Astrocyte (in vitro differentiated cells and primary cell): ENCODE results near the gene ETV6. TPM values are rescaled to one million over a fixed set of nuclear protein-coding genes. Genes with fewer than 3 reads are reported as not detected.
A peak's percentile ranks its signal among the peaks of the same experiment; 100 is the strongest.

Experiments used
- DNase-seq: peaks from one replicate; pipeline ENCODE4 v3.0.0-alpha.2; 2010; ENCODE audit warnings: low read depth
- FAIRE-seq: peaks from 2 replicates; lab custom pipeline; 2011; peaks lifted over from hg19 to GRCh38; lab: Jason Lieb, UNC
- H2AFZ ChIP-seq: 2 replicates; pipeline ENCODE4 v1.6.0; 2012; ENCODE audit warnings: low read depth, low read length, inconsistent platforms
- H3K27ac ChIP-seq: 2 replicates; pipeline ENCODE4 v1.5.1; 2011; ENCODE audit warnings: low read depth, low read length, inconsistent platforms
- H3K27me3 ChIP-seq: 2 replicates; pipeline ENCODE4 v1.6.0; 2011; ENCODE audit warnings: low read length, inconsistent platforms; ENCODE audit not compliant: insufficient read depth
- H3K36me3 ChIP-seq: 2 replicates; pipeline ENCODE4 v1.5.1; 2011; ENCODE audit warnings: low read length, inconsistent platforms; ENCODE audit not compliant: insufficient read depth
- H3K4me1 ChIP-seq: 2 replicates; pipeline ENCODE4 v1.5.1; 2011; ENCODE audit warnings: low read length, inconsistent platforms; ENCODE audit not compliant: insufficient read depth
- H3K4me2 ChIP-seq: 2 replicates; pipeline ENCODE4 v1.6.0; 2012; ENCODE audit warnings: low read length, inconsistent platforms
- H3K4me3 ChIP-seq: 2 replicates; pipeline ENCODE4 v1.5.1; 2011; ENCODE audit warnings: low read depth, mild to moderate bottlenecking, low read length, inconsistent platforms; ENCODE audit not compliant: insufficient read depth
- H3K79me2 ChIP-seq: 2 replicates; pipeline ENCODE4 v1.6.0; 2012; ENCODE audit warnings: mild to moderate bottlenecking, low read length, inconsistent platforms; ENCODE audit not compliant: insufficient read depth
- H3K9ac ChIP-seq: 2 replicates; pipeline ENCODE4 v1.6.0; 2012; ENCODE audit warnings: mild to moderate bottlenecking, low read length, inconsistent platforms
- H3K9me3 ChIP-seq: 2 replicates; pipeline ENCODE4 v1.5.1; 2012; ENCODE audit warnings: low read depth, mild to moderate bottlenecking, low read length, inconsistent platforms; ENCODE audit not compliant: insufficient read depth
- H4K20me1 ChIP-seq: 2 replicates; pipeline ENCODE4 v1.6.0; 2012; ENCODE audit warnings: low read length, inconsistent platforms; ENCODE audit not compliant: insufficient read depth
- H3K27ac Mint-ChIP-seq: one replicate; pipeline ENCODE4 v1.8.0; 2021; ENCODE audit warnings: mild to moderate bottlenecking, mixed read lengths; ENCODE audit not compliant: unreplicated experiment
- H3K27me3 Mint-ChIP-seq: one replicate; pipeline ENCODE4 v1.8.0; 2021; ENCODE audit warnings: low read depth, mixed read lengths; ENCODE audit not compliant: unreplicated experiment
- H3K36me3 Mint-ChIP-seq: one replicate; pipeline ENCODE4 v1.8.0; 2021; ENCODE audit warnings: low read depth, mixed read lengths; ENCODE audit not compliant: unreplicated experiment
- H3K4me1 Mint-ChIP-seq: one replicate; pipeline ENCODE4 v1.8.0; 2021; ENCODE audit warnings: low read depth, mixed read lengths; ENCODE audit not compliant: unreplicated experiment
- H3K4me3 Mint-ChIP-seq: one replicate; pipeline ENCODE4 v1.8.0; 2021; ENCODE audit warnings: mild to moderate bottlenecking, moderate library complexity, mixed read lengths; ENCODE audit not compliant: unreplicated experiment
- H3K9me3 Mint-ChIP-seq: one replicate; pipeline ENCODE4 v1.8.0; 2021; ENCODE audit warnings: mild to moderate bottlenecking, mixed read lengths; ENCODE audit not compliant: unreplicated experiment
- CTCF ChIP-seq: IDR thresholded peaks from 2 replicates; pipeline ENCODE4 v1.5.1; 2011; ENCODE audit warnings: low read depth, mild to moderate bottlenecking, inconsistent platforms, low read length, moderate library complexity; ENCODE audit not compliant: insufficient read depth
- EZH2 ChIP-seq: IDR thresholded peaks from 2 replicates; pipeline ENCODE4 v1.6.1; 2012; ENCODE audit warnings: mild to moderate bottlenecking, low read length, inconsistent platforms; ENCODE audit not compliant: insufficient read depth
- total RNA-seq: library from RNA; stranded (reverse); gene quantifications from 2 replicates; pipeline ENCODE4 v1.2.1, GENCODE V29; 2021

ETV6 gene
- total RNA-seq, 1 donor from 2014 or later, result 41.2 TPM

GRCh38 chr12:11746940-11747716 is 97.7 kb downstream of the ETV6 start:
- no peaks in the 10 kb centered on the region for H3K27me3 ChIP-seq
- H4K20me1 ChIP-seq, result peaks cover 35% of the 10 kb centered on the region
- Mint-ChIP-seq H3K27me3 (no peaks in the 10 kb centered on the region), H3K4me1 (peaks cover 36% of the 10 kb centered on the region), H3K27ac (peak overlapping the region; percentile 28), H3K36me3 (peaks cover 4% of the 10 kb centered on the region), H3K9me3 (no peaks in the 10 kb centered on the region), H3K4me3 (no peak overlapping the region)
- H3K79me2 ChIP-seq, result peaks cover 82% of the 10 kb centered on the region
- no peak for DNase-seq
- H3K36me3 ChIP-seq, result no peaks in the 10 kb centered on the region
- peak overlapping the region; percentile 31 for H3K9ac ChIP-seq
- no peak overlapping the region for H3K4me2 ChIP-seq
- H3K27ac ChIP-seq, result peak overlapping the region; percentile 67
- H3K4me1 ChIP-seq, result peaks cover 13% of the 10 kb centered on the region
- no peak for FAIRE-seq
- H3K4me3 ChIP-seq, result no peak overlapping the region
- TF ChIP-seq EZH2, result no peak
- TF ChIP-seq CTCF, result no peak
- no peaks in the 10 kb centered on the region for H3K9me3 ChIP-seq
- no peak overlapping the region for H2AFZ ChIP-seq

GRCh38 chr12:11747969-11748368 is 98.5 kb downstream of the ETV6 start:
- Histone ChIP-seq H3K4me1 (peaks cover 13% of the 10 kb centered on the region), H3K4me3 (no peak overlapping the region), H3K9ac (no peak overlapping the region), H3K36me3 (no peaks in the 10 kb centered on the region), H4K20me1 (peaks cover 35% of the 10 kb centered on the region), H2AFZ (no peak overlapping the region), H3K79me2 (peaks cover 82% of the 10 kb centered on the region), H3K9me3 (no peaks in the 10 kb centered on the region), H3K27me3 (no peaks in the 10 kb centered on the region), H3K4me2 (no peak overlapping the region), H3K27ac (no peak overlapping the region)
- peaks cover 33% of the 10 kb centered on the region for H3K4me1 Mint-ChIP-seq
- H3K9me3 Mint-ChIP-seq, result no peaks in the 10 kb centered on the region
- peak; percentile 20 for FAIRE-seq
- H3K36me3 Mint-ChIP-seq, result peaks cover 9% of the 10 kb centered on the region
- no peaks in the 10 kb centered on the region for H3K27me3 Mint-ChIP-seq
- TF ChIP-seq CTCF, result no peak
- no peak for TF ChIP-seq EZH2
- no peak overlapping the region for H3K4me3 Mint-ChIP-seq
- H3K27ac Mint-ChIP-seq, result no peak overlapping the region
- no peak for DNase-seq

GRCh38 chr12:11748903-11749302 is 99.4 kb downstream of the ETV6 start:
- Histone ChIP-seq H3K4me2 (no peak overlapping the region), H3K79me2 (peaks cover 75% of the 10 kb centered on the region), H3K4me3 (no peak overlapping the region), H3K4me1 (peaks cover 13% of the 10 kb centered on the region), H3K27ac (peak overlapping the region; percentile 2), H3K27me3 (no peaks in the 10 kb centered on the region), H2AFZ (no peak overlapping the region), H4K20me1 (peaks cover 33% of the 10 kb centered on the region), H3K9me3 (no peaks in the 10 kb centered on the region), H3K36me3 (no peaks in the 10 kb centered on the region), H3K9ac (no peak overlapping the region)
- Mint-ChIP-seq H3K4me1 (peaks cover 32% of the 10 kb centered on the region), H3K4me3 (no peak overlapping the region), H3K9me3 (no peaks in the 10 kb centered on the region), H3K27ac (peak overlapping the region; percentile 36), H3K36me3 (peaks cover 12% of the 10 kb centered on the region), H3K27me3 (no peaks in the 10 kb centered on the region)
- TF ChIP-seq CTCF (no peak), EZH2 (no peak)
- FAIRE-seq (no peak), DNase-seq (no peak)
